NCI-H2227 treated with DMSO at 0.1 percent for 48 hours (cell line): ENCODE measurements around the gene XCL1.
A peak's percentile ranks its signal among the peaks of the same experiment; 100 is the strongest.
"Not testable (repeated sequence)": the region's sequence is repeated elsewhere in the genome, so short reads cannot be mapped to it uniquely, and the experiment has no call there.

Experiments
- DNase-seq: peaks from one replicate; lab custom pipeline; 2025; lab: John Stamatoyannopoulos, UW

XCL1 gene

DNA sequence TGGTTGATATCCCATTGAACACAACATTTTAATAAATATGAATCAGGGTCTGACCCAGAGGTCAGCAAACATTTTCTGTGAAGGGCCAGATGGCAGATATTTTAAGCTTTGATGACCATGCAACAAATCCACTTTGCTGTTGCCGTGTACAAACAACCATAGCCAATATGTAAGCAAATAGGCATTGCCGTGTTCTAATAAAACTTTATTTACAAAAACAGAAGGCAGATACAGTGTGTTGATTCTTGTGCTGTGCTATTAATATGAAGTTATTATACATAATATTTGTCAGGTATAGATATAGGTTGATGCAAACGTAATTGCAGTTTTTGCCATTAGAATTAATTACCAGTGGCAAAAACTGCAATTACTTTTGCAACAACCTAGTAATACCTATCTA, 8.8 kb upstream of the XCL1 start:
- DNase-seq = no peak

DNA sequence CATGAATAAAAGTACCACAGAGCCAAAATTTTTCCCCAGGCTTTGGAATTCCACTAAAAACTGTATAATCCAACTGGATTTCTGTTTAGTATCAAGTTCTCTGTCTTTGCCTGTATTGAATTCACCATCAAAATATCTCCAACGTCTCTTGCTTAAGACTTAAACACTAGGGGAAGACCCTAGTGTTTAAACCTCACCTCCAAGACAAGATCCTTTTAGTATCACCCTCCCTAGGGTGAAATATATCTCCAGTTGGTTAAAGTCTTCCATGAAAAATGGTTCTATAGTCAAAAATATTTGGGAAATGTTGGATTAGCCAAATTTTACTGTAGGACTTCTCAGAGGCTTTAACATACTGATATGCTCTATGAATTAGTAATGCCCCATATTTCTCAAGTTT, 8.1 kb upstream of the XCL1 start:
- no peak for DNase-seq

DNA sequence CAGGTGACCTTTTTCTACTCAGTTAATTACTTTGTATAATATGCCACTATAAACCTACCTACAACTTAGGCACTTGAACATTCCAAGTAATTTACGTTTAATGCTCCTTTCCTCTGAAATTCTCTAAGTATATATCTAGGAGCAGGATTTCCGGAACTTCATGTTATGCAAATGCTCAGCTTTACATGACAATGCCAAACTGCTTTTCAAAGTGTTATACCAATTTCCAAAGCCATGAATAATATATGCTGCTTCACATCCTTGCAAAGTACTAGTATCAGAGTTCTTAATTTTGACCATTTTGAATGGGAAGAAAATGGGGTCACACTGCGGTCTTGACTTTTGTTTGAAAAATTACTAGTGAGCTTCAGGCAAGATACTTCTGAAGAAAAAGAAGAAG, 5.8 kb upstream of the XCL1 start:
- DNase-seq = no peak

DNA sequence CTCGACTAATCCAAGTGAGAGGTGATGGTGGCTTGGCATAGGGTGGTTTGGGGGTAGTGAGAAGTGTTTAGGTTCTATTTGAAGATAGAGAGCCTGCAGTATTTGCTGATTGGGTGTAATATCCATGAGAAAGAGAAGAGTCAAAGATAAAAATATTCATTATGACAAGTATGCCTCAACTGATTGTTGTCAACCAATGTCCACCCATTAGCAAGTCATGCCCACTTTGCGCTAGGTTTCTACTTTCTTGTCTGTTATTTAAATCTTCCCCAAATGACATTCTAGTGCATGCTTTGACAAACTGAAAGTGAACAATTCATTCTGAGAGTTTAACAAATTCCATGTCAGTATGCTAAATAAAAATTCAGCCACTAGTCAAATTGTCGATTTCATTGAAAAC, 3.8 kb upstream of the XCL1 start:
- no peak for DNase-seq

DNA sequence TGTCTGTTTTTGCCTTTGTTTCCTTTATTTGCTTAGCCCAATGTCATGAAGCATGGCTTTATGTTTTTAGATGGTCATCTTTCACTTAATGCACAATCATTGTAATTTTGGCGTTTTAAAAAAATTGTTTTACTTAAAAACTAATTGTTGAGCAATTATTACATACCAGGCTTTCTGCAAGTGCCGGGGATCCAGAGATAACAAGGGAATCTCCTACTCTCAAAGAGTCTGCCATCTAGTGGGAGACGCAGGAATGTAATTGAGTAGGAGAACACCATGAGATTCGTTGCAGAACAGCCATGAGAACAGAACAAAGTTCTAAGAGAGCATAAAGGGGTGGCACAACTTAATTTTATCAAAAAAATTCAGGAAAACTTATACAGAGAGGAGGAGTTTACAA, 2.2 kb upstream of the XCL1 start:
- DNase-seq = not testable (repeated sequence)

DNA sequence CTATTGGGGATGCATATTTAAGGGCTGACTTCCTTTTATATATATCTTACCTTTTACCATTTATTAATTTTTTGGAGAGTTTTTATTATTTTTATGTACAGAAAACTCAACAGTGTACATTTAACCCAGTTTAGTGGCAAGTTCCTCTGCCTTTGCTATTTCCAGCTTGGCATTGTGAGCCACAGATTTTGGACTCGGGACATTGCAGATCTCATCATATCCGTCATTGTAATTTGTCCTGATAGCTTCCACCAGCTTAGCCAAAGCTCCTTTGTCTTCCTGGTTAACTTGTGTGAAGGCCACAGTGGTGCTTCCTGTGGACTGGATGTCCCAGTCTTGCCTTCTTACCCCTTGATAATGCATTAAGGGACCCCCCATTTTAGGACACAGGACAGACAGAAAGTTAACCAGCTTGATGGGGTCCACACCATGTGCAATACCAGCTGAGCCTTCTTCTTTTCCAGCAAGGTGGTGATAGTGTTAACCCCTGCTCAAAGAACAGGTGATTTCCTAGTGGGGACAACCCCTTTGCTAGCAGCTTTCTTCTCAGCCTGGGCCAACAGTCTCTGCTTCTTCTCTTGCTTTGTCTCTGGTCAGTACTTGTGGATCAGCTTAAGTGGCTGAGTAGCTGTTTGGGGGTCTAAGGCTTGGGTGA, 2.3 kb downstream of the XCL1 start:
- DNase-seq = not testable (repeated sequence)

DNA sequence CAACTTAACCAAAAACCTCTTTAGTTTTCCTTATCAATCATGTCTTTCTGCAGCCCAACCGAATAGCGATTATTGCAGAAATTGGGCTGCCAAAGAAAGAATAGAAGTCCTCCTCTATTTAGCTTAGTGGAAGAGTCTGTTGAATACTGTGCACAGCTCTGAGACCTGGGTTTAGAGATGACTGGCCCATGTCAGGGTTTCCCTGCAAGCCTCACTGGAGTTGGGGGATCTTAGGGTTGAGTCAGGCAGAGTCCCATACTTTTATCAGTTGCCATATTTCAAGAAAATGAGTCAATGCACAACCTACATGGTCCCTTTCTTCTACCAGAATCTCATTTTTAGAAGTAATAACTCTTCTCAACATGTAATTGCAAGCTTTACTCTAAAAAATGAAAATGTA, 3.9 kb downstream of the XCL1 start:
- DNase-seq = not testable (repeated sequence)

- not testable (repeated sequence) for DNase-seq
Observed at GRCh38 chr1:168580991-168581390, 4.6 kb downstream of the XCL1 start.

DNA sequence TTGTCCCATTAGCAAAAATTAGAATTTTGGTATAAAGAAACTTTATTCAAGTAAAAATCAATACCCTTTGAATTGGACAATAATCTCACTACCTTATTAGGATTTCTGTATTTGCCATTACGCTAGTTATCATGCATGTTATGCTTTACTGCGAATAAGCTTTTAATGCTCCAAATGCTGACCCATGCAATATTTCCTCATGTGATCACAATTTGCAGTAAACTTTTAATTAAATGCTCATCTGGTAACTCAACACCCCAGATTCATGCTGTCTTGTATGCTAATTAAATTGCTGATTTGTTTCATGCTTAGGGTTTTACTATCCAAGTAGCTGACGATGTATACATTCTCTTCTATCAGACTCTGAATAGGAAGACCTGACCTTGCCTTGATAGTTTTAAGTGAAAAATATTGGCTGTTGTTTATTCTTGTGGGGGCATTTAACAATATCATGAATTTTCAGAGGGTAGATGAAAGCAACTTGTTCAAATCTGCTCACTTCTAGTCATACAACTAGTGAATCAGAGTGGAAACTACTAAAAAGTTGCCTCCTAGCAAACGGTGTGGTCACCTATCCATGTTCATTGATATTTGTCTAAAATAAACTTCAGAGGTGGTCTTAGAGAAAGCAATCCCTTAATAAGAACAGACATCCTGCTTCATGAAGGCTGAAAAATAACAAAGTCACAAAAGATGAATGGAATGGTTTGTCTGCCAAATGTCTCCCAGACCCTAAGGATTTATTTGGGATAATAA, 5.6 kb downstream of the XCL1 start:
- no peak for DNase-seq

DNA sequence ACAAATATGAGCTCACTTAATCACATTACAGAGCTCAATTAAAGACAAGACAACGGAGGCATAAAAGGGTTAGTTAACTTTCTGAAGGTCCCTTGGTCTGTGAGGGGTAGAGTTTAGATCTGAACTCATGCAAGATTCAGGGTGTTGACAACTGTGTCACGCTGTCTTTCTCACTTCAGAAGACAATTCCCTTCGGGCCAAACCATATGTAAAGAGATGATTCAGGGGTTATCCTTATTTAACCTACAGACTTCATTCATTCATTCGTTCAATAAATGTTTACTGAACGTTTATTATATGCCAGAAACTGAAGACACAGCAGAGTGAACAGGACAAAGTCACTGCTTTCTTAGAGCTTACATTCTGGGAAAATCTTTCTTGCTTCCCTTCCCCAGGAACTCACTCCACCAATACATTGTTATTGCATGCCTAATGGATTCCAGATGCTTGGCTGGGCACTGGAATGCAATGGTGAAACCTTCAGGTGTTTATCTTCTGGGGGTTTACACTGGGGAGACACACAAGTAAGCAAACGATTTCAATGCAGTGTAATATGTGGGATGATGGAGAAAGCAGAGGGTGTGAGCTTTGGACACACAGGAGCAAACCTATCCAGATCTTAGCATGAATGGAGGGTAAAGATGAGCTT, 6.4 kb downstream of the XCL1 start:
- DNase-seq = no peak

DNA sequence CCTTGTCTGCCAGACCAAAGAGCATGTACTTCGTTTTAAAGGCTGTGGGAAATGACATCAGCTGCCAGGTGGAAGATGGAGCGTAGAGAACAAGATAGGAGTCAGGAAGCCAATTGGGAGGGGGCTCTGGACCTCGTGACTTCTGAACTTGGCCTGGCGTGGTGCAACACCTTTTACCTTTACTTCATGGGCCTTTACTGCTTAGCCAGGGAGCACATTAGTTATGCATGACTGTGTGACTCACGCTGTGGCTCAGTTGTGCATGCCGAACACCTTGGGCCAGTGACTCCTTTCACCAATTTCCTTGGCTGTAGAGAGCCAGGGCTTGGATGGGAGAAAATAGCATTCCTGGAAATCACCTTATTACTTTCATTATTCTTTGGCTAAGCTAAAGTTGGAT, 7.2 kb downstream of the XCL1 start:
- DNase-seq = no peak

DNA sequence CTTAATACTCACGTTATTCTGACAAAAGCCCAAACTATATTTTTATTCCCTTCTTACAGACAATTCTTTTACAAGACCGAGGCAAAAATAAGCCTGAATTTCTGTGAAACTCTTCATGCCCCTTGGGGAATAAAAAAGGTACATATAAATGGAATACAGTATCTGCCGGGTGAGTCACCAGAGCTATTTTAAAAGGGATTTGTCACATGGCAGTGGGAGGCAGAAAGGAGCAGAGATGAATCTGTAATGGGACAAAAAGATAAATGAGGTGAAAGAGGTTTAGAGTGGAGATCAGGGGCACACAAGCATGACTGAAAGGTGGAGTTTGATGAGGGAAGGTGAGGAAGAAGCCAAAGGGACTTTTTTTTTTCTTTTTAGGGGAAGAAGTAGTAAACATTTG, 8.8 kb downstream of the XCL1 start:
- DNase-seq = no peak

DNA sequence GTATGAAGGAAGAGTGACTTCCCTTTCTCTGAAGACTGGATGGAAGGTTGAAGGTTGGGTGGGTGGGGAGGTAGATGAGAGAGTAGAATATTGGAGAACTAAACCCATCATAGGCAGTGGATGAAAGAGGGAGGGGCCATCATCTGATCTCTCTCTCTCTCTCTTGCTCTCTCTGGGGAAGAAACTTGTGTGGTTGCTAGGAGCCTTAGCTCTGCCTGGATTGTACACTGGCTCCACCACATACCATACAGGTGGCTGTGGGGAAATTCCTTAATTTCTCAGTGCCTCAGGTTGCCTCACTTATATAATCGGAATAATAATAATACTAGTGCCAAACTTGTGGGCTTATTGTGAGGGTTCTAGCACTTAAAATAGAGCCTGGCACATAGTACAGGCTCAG, 9.5 kb downstream of the XCL1 start:
- no peak for DNase-seq

DNA sequence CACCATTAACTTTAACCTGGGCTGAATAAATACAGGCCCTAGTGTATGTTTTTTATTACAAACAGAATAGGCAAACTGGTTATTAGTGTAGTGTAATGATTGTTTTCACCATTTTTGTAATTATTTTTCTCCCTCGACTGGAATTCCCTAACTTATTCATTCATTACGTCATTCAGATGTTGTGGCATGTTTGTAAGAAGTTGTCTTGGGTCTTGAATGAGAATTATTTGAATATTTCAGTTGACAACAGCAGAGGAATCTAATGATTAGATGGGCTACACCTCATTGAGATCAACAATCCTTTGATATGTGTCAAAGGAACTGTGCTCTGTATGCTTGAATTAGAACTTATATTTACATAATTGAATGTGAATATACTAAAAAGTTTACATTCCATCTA, 12.8 kb downstream of the XCL1 start:
- DNase-seq = no peak

GRCh38 chr1:168591066-168591465, 14.7 kb downstream of the XCL1 start:
- DNase-seq = no peak

DNA sequence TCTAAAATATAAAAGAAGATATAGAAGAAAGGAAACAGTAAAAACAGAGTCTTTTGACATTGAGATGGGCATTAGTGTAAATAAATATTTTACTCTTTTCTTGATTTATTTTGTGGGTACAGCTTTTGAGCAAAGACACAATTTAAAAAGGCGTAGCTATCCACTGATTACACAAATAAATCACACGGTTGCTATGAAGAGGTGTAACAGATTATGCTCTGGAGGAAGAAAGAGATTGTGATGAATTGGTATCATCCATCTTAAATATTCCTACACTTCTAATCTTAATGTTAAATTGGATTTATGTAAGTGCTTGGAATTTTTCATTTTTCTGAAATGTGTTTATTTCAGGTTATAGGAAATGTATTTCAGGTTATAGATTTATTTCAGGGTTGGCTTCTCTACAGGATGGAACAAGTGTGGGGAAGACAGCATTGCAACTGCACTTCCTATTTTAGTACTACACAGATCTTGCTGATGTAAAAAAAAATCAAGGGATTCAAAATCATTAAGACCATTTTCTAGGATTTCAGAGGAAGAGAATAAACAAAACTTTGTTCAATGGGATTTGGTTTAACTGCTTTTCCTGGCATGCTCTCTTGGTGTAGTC, 15.3 kb downstream of the XCL1 start:
- DNase-seq = no peak

GRCh38 chr1:168595403-168595802, 19.0 kb downstream of the XCL1 start:
- DNase-seq = not testable (repeated sequence)

DNA sequence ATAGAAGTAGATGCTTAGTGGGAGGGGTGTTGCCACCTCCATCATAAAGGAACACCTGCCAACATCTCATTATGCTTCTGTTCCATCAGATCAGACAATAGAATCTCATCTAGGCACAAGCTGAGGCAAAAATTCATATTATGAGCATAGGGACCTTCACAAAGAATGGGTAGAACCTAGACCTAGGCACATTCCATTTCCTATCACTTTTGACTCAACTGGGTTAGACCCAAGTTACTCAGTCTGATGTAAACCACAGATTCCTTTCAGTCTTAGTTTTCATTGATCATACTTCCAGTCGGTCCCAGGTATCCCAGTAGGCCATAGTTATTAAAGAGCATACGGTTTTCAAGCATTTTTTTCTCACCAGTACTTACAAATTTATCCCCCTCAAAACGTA, 21.7 kb downstream of the XCL1 start:
- no peak for DNase-seq

GRCh38 chr1:168598892-168599291, 22.5 kb downstream of the XCL1 start:
- DNase-seq = no peak

DNA sequence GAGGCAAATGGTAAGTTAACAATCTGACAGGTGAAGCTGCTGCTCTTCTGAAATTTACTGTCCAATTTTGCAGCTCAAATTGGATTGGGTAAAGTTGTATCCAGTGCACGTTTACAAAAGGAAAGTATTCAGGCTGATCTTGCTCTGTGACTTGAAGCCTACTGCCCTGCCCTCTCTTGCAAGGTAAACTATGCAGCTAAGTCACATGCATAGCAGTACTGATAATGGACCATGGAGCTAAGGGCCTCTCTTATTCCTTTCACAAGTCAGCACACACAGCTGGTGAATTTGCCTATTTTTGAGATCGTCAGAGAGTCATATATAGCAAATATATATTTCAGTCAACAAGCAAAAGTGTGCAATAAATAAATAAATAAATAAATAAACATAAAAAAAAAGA, 23.2 kb downstream of the XCL1 start:
- DNase-seq = no peak

- no peak for DNase-seq
Observed at GRCh38 chr1:168601051-168601450, 24.6 kb downstream of the XCL1 start.

- peak; percentile 79 for DNase-seq
Observed at GRCh38 chr1:168603501-168604110, 27.2 kb downstream of the XCL1 start.

DNA sequence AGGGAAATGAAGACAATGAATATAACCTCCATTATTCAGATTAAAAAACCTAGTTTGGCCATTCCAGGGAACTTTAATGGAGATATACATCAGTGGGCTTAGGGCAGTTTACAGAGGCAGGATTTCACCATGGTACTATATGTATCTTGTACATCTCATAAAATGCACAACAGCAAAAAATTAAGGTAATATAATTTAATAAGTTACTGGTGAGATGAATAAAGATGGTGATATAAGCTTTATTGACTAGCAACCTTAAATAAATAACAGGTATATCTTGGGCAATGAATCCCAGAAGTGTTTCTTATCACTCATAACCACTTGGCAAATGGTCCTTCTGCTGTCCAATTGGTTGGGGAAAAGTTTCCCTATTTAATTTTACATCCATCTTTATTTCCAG, 29.0 kb downstream of the XCL1 start:
- no peak for DNase-seq
